Epithelial cell of esophagus (primary cell): ENCODE measurements around the gene TRMT112.

Experiments
- DNase-seq: peaks from one replicate; pipeline ENCODE4 v3.0.0; 2010; ENCODE audit warnings: low read depth
- H3K4me3 ChIP-seq: 2 replicates; pipeline ENCODE4 v1.5.1; 2011; ENCODE audit warnings: mild to moderate bottlenecking, low read length, control low read depth
- CTCF ChIP-seq: IDR thresholded peaks from 2 replicates; pipeline ENCODE4 v1.5.1; 2011; ENCODE audit warnings: low read depth, mild to moderate bottlenecking, low read length, control low read depth, inconsistent platforms; ENCODE audit not compliant: insufficient read depth; ENCODE audit errors: missing control alignments

Gene TRMT112

GRCh38 chr11:64317325-64317960 lies at the start of gene TRMT112:
Gene TRMT112, minus strand, starts transcription at chr11:64317559. Its CDS starts 33 bp downstream, at chr11:64317526.
- no peak for TF ChIP-seq CTCF
- peak; percentile 100 for DNase-seq
- H3K4me3 ChIP-seq = peak within 1 kb of the TSS; percentile 80

- DNase-seq = peak; percentile 85
- H3K4me3 ChIP-seq = no peak overlapping the region
- no peak for TF ChIP-seq CTCF
Observed at GRCh38 chr11:64366751-64367150, 49.4 kb upstream of the TRMT112 start.

GRCh38 chr11:64364911-64365310 lies 47.6 kb upstream of the TRMT112 start:
- no peak for DNase-seq

GRCh38 chr11:64364435-64364834 lies 47.1 kb upstream of the TRMT112 start:
- H3K4me3 ChIP-seq = no peak overlapping the region
- no peak for TF ChIP-seq CTCF
- no peak for DNase-seq

More at GRCh38 chr11:64364911-64365310, 47.6 kb upstream of the TRMT112 start:
- TF ChIP-seq CTCF = no peak
- H3K4me3 ChIP-seq = no peak overlapping the region

- H3K4me3 ChIP-seq = no peak overlapping the region
- DNase-seq = no peak
- no peak for TF ChIP-seq CTCF
Observed at GRCh38 chr11:64362339-64362738, 45.0 kb upstream of the TRMT112 start.

- TF ChIP-seq CTCF = no peak
- H3K4me3 ChIP-seq = no peak overlapping the region
- no peak for DNase-seq
Observed at GRCh38 chr11:64361659-64362058, 44.3 kb upstream of the TRMT112 start.

GRCh38 chr11:64360448-64360921 lies 43.1 kb upstream of the TRMT112 start:
- DNase-seq = no peak
- TF ChIP-seq CTCF = no peak
- H3K4me3 ChIP-seq = peak overlapping the region; percentile 83
